EH (cell line): ENCODE results near the gene ASCC2.
"Not testable (repeated sequence)": the region's sequence is repeated elsewhere in the genome, so short reads cannot be mapped to it uniquely, and the experiment has no call there.

Source experiments
- DNase-seq: peaks from one replicate; pipeline ENCODE4 v3.0.0-alpha.2; 2015; ENCODE audit warnings: low read depth

ASCC2 gene

DNA sequence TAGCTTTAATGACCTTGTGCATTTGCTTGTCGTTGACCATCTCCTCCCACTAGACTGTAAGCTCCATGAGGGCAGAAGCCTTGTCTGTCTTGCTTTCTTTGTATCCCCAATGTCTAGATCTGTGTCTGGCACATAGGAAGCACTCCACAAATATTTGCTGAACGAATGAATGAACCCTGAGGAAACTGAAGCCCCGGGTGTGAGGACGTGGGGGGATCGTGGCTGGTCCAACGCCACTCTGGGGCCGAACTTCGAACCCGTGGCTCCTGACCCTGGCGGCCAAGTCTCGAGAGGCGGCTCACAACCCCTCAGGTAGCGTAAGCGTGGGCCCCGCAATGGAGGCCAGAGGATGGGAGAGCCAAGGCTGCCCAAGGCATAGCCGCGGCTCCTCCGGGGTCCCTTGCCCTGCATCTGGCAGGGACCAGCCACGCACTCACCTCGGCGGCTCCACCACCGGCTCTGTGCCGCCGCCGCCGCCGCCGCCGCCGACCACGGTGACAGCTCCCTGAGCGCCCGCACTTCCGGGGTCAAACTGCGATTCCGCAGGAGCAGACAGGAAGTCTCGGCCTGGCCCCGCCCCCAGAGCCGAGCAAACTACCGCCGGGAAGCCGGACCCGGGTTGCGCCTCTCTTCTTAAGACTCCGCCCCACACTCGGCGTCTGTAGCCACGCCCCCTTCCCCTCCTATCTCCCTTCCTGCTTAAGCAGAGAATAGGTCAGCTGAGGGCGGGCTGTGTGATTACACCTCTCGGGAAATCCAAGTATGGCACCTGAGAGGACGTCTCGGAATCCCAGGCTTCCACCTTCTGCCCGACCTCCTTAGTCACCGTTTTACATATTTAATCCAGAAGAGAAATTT is at the start of gene ASCC2:
Gene ASCC2, minus strand, starts transcription at position 534 of the 858 bp plus-strand sequence. CDS start 5,949 bp downstream, outside the sequence.
- peak; percentile 98 for DNase-seq

GRCh38 chr22:29887358-29887757 is 49.3 kb upstream of the ASCC2 start:
- no peak for DNase-seq

DNA sequence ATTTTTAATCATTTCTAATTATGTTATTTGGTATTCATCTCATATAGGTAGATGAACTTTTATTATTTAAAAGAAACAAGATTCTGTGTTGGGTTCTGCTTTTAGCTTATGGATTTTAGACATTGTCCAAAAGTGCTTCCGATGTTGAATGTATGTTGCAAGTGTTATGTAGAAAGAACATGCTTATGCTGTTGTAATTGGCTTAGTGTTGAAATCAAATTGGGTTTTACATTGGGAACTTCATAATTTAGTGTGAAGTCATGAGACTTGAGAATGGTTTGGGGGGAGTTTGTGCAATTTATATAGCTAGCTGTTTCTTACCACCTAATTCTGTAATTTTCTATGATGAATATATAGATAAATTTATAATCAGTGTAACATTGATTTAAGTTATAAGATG is 48.5 kb upstream of the ASCC2 start:
- DNase-seq, result no peak

GRCh38 chr22:29885610-29886009 is 47.5 kb upstream of the ASCC2 start:
- DNase-seq, result no peak

DNA sequence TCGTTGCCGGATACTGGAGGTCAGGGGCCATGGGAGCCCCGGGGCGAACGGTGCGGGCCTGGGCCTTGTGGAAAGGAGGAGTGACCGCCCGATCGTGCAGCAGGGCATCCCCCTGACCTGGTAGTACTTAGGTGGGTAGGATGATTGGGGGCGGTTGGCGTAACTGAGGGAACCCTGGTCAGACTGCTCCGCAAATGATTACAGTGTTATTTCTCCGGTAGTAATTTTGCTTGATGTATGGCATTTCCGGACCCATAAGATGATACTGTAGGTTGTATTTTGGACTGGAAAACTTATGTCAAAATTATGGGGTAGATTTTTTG is 45.7 kb upstream of the ASCC2 start:
- DNase-seq, result no peak

DNA sequence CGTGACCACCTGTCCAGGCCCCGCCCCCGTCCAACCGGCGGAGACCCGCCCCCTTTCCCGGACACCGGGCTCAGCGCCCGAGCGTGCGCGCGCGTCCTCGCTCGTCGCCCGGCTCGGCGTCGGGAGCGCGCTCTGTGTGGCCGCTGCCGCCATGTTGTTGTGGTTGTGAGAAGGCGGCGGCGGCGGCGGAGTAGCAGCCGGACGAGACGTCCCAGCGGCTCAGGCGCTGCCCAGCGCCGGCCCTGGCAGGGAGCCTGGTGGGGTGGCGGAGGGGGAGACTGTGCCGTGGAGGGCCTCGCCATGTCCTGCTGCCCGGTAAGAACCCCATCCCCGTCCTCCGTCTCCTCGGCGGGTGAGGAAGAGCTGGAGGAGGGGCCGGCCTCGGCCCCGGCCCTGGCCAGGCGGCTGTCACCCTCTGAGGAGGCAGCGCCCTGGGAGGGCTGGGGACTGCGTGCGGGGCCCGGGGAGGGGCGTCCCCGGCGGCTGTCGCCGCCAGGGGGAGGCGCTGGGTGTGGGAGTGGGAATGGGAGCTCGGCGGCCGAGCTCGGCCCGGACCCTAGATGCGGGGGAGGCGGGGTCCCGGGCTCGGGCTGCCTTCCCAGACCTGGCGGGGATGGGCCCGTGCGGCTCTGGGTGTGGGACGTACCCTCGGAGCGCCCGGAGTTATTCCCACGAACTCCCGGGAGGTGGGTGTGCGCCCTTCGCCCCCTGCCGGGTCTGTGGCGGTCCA is 45.1 kb upstream of the ASCC2 start, which contains the start of gene MTMR3:
Gene MTMR3, plus strand, starts transcription at position 130 of the 730 bp plus-strand sequence. CDS start 87,886 bp downstream, outside the sequence.
- DNase-seq, result peak; percentile 89

- no peak for DNase-seq
Measured at GRCh38 chr22:29882716-29883044, 44.6 kb upstream of the ASCC2 start.

GRCh38 chr22:29879753-29880152 is 41.7 kb upstream of the ASCC2 start:
- peak; percentile 9 for DNase-seq

- peak; percentile 38 for DNase-seq
Measured at GRCh38 chr22:29877620-29878019, 39.5 kb upstream of the ASCC2 start.

GRCh38 chr22:29873943-29874342 is 35.9 kb upstream of the ASCC2 start:
- DNase-seq, result peak; percentile 12

DNA sequence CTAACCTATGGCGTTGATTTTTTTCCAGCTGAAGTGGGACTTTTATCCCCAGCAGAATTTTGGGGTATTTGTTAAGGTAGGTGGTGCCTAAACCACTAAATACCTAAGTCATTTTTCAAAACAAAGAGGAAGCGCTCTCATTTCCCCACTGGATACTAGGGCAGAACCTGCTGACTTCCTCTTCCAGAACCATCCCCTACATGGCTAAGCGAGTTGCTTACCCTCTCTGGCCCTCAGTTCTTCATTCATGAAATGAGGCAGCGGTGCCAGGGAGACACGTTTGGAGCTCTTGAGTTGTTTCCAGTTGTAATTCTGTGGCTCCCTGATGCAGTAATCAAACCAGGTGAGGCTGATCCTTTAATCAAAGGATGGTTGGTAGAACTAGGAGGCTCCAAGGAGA is 34.9 kb upstream of the ASCC2 start:
- DNase-seq, result no peak

DNA sequence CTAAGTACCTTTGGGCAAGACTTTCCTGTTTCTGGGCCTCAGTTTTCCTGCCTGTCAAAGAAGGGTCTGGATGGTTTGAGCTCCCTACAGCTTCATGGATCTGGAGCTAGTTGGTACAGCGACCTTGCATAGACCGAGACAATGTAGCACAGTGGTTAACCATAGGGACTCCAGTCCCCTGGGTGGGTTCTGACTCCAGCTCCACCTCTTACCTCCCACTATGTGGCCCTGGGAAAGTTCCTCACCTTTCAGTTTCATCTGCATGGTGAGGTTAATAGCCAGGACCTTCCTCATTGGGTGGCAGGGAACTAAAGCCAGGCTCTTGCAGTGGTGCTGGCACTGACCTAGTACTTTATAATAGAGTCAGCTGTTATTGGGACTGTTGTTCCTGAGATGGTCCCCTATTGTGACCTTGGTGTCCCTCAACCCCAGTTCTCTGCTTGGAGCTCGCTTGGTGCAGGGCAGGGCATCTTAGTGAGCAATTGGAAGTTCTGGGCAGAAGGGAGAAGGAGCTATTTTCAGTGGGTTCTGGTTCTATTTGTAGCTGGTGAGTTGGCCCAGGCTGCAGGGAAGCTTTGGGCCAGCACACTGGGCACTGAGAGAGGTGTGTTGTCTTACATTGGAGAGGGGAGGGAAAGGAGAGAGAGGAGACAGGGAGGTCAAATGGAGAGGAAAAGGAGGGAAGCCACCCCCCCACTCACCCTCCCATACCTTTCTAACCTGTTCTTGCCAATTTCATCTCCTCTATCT is 34.2 kb upstream of the ASCC2 start:
- DNase-seq, result no peak

DNA sequence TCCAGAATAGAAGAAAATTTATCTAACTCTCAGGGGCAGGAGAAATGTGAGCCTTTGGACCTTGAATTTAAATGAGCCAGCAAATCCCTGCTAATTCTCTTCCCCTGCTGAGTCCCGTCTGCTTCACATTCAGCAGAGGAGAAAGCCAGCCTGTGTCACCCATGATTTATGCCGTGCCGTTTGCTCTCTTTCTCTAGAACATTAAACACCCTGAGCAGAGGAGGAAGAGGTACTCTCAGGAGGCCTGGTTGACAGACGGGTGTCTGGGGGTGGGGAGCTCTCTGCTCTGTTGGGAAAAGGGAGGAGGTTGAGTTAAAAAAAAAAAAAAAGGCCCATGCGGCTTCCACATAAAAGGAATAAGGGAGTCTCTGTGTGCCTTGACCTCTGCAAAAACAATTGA is 33.6 kb upstream of the ASCC2 start:
- DNase-seq, result no peak

DNA sequence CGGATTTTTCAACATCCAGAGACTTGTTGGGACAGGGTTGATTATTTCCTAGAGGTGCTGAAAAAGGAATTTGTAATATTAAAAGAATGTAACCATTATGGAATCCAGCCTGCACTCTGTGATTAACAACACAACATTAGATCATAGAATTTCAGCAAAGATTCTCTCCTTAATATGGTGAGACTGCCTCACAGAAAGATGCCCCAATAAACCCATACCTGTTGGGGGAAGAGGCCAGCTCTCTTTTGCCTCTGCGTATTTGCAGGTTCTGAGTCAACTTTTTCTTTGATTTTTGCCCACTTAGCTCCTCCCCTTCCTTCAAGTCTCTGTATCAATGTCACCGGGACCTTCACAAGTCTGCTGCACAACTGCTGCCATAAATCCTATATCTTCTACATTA is 32.5 kb upstream of the ASCC2 start:
- DNase-seq, result peak; percentile 32

GRCh38 chr22:29867851-29868250 is 29.8 kb upstream of the ASCC2 start:
- no peak for DNase-seq

DNA sequence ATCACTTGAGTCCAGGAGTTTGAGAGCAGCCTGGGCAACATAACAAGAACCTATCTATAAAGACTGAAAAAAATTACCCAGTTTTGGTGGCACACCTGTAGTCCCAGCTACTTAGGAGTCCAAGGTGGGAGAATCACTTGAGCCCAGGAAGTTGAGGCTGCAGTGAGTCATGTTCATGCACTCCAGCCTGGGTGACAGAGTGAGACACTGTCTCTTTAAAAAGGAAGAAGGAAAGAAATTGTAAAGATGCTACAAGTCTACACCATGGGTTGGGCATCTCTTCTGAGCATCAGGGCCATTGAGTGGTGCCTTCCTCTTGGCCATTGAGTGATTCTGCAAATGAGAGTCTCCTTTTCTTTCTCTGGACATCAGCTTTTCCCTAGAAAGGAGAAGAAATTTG is 29.2 kb upstream of the ASCC2 start:
- DNase-seq, result no peak

DNA sequence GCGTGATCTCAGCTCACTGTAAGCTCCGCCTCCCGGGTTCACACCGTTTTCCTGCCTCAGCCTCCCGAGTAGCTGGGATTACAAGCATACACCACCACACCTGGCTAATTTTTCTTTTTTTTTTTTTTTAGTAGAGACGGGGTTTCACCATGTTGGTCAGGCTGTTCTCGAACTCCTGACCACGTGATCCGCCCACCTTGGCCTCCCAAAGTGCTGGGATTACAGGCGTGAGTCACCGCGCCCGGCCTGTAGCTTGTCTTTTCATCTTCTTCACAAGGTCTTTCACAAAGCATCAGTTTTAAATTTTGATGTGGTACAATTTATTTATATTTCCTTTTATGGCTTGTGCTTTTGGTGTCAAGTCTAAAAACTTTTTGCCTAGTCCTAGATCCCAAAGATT is 27.5 kb upstream of the ASCC2 start:
- DNase-seq, result not testable (repeated sequence)

- no peak for DNase-seq
Measured at GRCh38 chr22:29861672-29862297, 23.7 kb upstream of the ASCC2 start.

GRCh38 chr22:29860006-29860766 is 22.1 kb upstream of the ASCC2 start:
- DNase-seq, result no peak

- DNase-seq, result not testable (repeated sequence)
Measured at GRCh38 chr22:29859030-29859429, 21.0 kb upstream of the ASCC2 start.

DNA sequence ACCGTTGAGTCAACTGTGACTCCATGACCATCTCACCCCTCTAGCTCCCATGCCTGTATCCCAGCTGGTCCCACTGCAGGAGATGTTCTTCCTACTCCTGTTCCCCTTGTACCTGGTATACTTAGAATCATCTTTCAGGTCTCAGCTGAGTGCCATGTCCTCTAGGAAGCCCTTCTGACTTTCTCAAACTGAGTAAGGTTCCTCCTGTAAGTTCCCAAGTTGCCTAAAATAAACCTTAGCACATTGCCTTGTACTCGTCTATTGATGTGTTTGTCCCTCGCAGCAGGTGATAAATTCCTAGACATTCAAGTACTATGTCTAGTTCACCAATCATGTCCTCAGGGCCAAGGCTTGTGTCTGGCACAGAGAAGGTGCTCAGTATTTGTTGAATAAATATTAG is 18.4 kb upstream of the ASCC2 start:
- no peak for DNase-seq
